Measurements from ENCODE around the gene TRPT1. TPM values are rescaled to one million over a fixed set of nuclear protein-coding genes. Genes with fewer than 3 reads are reported as not detected.
A peak's percentile ranks its signal among the peaks of the same experiment; 100 is the strongest.

Gene TRPT1
- total RNA-seq, 1 donor from 2014 or later: 27.7 TPM

DNA sequence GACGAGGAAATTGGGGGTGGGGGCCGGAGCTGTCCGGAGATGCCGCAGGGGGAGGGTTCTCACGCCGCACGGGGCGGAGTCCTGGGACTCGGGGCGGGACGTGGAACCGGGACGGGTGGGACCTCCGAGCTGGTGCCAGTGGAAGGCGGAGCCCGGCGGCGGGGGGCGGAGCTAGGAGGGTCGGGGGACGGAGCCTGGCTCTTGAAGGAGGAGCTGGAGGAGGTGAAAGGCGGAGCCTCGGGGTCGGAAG lies 15.2 kb upstream of the TRPT1 start:
- Histone ChIP-seq H3K27ac (peak overlapping the region; percentile 100), H3K4me1 (peaks cover 61% of the 10 kb centered on the region), H3K9me3 (no peaks in the 10 kb centered on the region), H3K27me3 (no peaks in the 10 kb centered on the region), H3K36me3 (peaks cover 0 to 30% of the 10 kb centered on the region in 2 donors), H3K4me3 (peak overlapping the region; percentile 87 to 99)
- peak; percentile 99 to 100 for DNase-seq (ENCODE audit: extremely low spot score in 2 of 2)
- intact Hi-C loops (cut with DNase I): loop anchor here (2.0 kb wide), 1 partner anchor 76 kb away; the partner anchor contains the start of gene TRMT112
- TF ChIP-seq POLR2AphosphoS5 (IDR thresholded peaks at IDR 0.05; ENCODE audit: insufficient read depth in 1 of 2, low read depth in 1 of 2): no peak
- no peak for TF ChIP-seq POLR2A (IDR thresholded peaks at IDR 0.05)
- TF ChIP-seq, protein P1, sequence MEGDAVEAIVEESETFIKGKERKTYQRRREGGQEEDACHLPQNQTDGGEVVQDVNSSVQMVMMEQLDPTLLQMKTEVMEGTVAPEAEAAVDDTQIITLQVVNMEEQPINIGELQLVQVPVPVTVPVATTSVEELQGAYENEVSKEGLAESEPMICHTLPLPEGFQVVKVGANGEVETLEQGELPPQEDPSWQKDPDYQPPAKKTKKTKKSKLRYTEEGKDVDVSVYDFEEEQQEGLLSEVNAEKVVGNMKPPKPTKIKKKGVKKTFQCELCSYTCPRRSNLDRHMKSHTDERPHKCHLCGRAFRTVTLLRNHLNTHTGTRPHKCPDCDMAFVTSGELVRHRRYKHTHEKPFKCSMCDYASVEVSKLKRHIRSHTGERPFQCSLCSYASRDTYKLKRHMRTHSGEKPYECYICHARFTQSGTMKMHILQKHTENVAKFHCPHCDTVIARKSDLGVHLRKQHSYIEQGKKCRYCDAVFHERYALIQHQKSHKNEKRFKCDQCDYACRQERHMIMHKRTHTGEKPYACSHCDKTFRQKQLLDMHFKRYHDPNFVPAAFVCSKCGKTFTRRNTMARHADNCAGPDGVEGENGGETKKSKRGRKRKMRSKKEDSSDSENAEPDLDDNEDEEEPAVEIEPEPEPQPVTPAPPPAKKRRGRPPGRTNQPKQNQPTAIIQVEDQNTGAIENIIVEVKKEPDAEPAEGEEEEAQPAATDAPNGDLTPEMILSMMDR (IDR thresholded peaks at IDR 0.05): no peak

GRCh38 chr11:64240435-64241240 lies 14.7 kb upstream of the TRPT1 start, which contains the start of gene FKBP2:
Gene FKBP2, plus strand, starts transcription at chr11:64241095. Its CDS starts 1,293 bp downstream, at chr11:64242388.
- Histone ChIP-seq H3K4me3 (peak within 1 kb of the TSS; percentile 87 to 99), H3K36me3 (peaks cover 0 to 30% of the 10 kb centered on the region in 2 donors), H3K27ac (peak within 1 kb of the TSS; percentile 100), H3K9me3 (no peaks in the 10 kb centered on the region), H3K27me3 (no peaks in the 10 kb centered on the region), H3K4me1 (peaks cover 61% of the 10 kb centered on the region)
- TF ChIP-seq, protein P1 (IDR thresholded peaks at IDR 0.05): no peak
- peak in 1 of 2 donors; percentile 65 for TF ChIP-seq POLR2A (IDR thresholded peaks at IDR 0.05)
- TF ChIP-seq POLR2AphosphoS5 (IDR thresholded peaks at IDR 0.05; ENCODE audit: insufficient read depth in 1 of 2, low read depth in 1 of 2): peak; percentile 85 to 98
- DNase-seq (ENCODE audit: extremely low spot score in 2 of 2): peak in 1 of 2 donors; percentile 99
- intact Hi-C loops (cut with DNase I): loop anchor here (2.0 kb wide), 1 partner anchor 76 kb away; the partner anchor contains the start of gene TRMT112

- Histone ChIP-seq H3K4me1 (peaks cover 61% of the 10 kb centered on the region), H3K4me3 (peak overlapping the region; percentile 87 to 99), H3K9me3 (no peaks in the 10 kb centered on the region), H3K27ac (peak overlapping the region; percentile 100), H3K27me3 (no peaks in the 10 kb centered on the region), H3K36me3 (peaks cover 0 to 30% of the 10 kb centered on the region in 2 donors)
- intact Hi-C loops (cut with DNase I): loop anchor here (2.0 to 5.0 kb wide), 2 partner anchors 67 to 77 kb away; partner anchors contain the start of genes ESRRA and TRMT112
- no peak for DNase-seq (ENCODE audit: extremely low spot score in 2 of 2)
- no peak for TF ChIP-seq POLR2AphosphoS5 (IDR thresholded peaks at IDR 0.05; ENCODE audit: insufficient read depth in 1 of 2, low read depth in 1 of 2)
- TF ChIP-seq, protein P1 (IDR thresholded peaks at IDR 0.05): no peak
- no peak for TF ChIP-seq POLR2A (IDR thresholded peaks at IDR 0.05)
These were observed 13.9 kb upstream of the TRPT1 start for GRCh38 chr11:64239662-64240434.

DNA sequence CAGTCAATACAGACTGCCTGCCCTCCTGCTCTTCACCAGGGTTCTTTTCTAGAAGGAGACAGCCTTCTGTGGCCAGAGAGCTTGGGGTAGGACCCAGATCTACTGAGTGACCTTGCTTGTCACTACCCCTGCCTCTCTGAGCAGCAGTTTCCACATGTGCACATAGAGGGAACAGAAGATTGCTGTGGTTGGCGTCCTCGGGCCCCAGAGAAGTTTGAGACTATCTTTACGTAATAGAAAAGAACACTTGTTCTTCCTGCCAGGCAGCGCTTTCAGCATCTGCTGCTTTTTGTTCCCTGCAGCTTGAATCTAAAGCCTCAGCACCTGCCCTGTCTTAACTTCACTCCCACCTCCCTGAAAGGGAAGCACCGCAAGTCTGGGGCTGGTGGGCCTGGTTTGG lies 13.0 kb upstream of the TRPT1 start:
- no peaks in the 10 kb centered on the region for H3K27me3 ChIP-seq
- no peaks in the 10 kb centered on the region for H3K9me3 ChIP-seq
- intact Hi-C loops (cut with DNase I): loop anchor here (5.0 kb wide), 1 partner anchor 68 kb away; the partner anchor contains the start of gene ESRRA
- peak overlapping the region; percentile 100 for H3K27ac ChIP-seq
- peaks cover 58% of the 10 kb centered on the region for H3K4me1 ChIP-seq
- TF ChIP-seq, protein P1 (IDR thresholded peaks at IDR 0.05): no peak
- TF ChIP-seq POLR2AphosphoS5 (IDR thresholded peaks at IDR 0.05; ENCODE audit: insufficient read depth in 1 of 2, low read depth in 1 of 2): no peak
- no peak for TF ChIP-seq POLR2A (IDR thresholded peaks at IDR 0.05)
- no peak for DNase-seq (ENCODE audit: extremely low spot score in 2 of 2)
- H3K4me3 ChIP-seq: no peak overlapping the region
- peaks cover 0 to 26% of the 10 kb centered on the region in 2 donors for H3K36me3 ChIP-seq
